ENCODE measurements around the gene GTF3C2. TPM values are rescaled to one million over a fixed set of nuclear protein-coding genes. Genes with fewer than 3 reads are reported as not detected.

Gene GTF3C2
- total and polyA plus RNA-seq, 9 of the 15 experiments (the other 6 are each of a cell fraction or from before 2014, with no cell fraction given), result 35.5 to 96.8 (median 53.0) TPM

DNA sequence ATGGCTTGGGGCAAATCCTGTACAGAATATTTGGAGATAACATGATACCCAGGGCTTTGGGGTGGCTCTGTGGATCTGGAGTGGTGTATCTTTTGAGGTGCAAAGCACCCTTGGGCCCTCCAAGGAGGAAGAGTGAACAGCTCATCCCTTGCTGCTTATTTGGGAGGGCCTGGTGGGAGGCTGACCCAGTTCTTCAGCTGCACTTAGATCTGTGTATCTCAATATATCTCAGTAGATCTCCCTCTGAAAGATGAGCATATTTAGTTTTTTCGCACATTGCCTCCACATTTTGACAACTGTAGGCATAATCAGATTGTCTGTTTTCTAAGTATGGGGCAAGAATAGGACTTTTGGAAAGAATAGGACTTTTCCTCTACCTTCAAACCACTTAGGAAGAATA, 71.6 kb downstream of the GTF3C2 start:
- ATAC-seq (no peak), DNase-seq (ENCODE audit: extremely low read depth in 1 of 4, low spot score in 3 of 4) (no peak), FAIRE-seq (no peak)
- POLR2A ChIA-PET, result no interaction called here
- H3K4me3 ChIP-seq, result no peak overlapping the region
- in situ Hi-C loops (cut with MboI) (loop anchor here (5.0 kb wide), 2 partner anchors 48 to 188 kb away; no protein-coding TSS in a partner anchor), intact Hi-C loops (cut with micrococcal nuclease) (loop anchor here (10.0 kb wide), 1 partner anchor 440 kb away; the partner anchor contains the start of gene DPYSL5)
- no peak overlapping the region for H3K4me2 ChIP-seq (ENCODE audit: insufficient read depth, low read length)
- H4K20me1 ChIP-seq (replicated peaks; ENCODE audit: control insufficient read depth, insufficient read depth, low read length), result no peaks in the 10 kb centered on the region
- CTCF ChIA-PET (ENCODE audit: low intra/inter-chr PET ratio), result no interaction called here
- H3K27me3 ChIP-seq (ENCODE audit: control insufficient read depth in 2 of 2, insufficient read depth in 2 of 2, low read length in 2 of 2), result no peaks in the 10 kb centered on the region
- peaks cover 6 to 16% of the 10 kb centered on the region in 2 experiments for H3K4me1 ChIP-seq (replicated peaks in 1 of 2; ENCODE audit: control insufficient read depth in 2 of 2, insufficient read depth in 2 of 2, low read length in 2 of 2)
- TF ChIP-seq MNT (conservative IDR thresholded peaks at IDR 0.05) (no peak), NCOA2 (IDR thresholded peaks at IDR 0.05; ENCODE audit: partially characterized antibody in 2 of 2) (no peak), NFIX (CRISPR knock-in tag; IDR thresholded peaks at IDR 0.05; ENCODE audit: low read depth) (no peak), THRB (CRISPR knock-in tag; conservative IDR thresholded peaks at IDR 0.05) (no peak), NR2C1 (IDR thresholded peaks at IDR 0.05) (no peak), NR2C1 (tag; IDR thresholded peaks at IDR 0.05) (no peak)
- no peaks in the 10 kb centered on the region for H3K79me2 ChIP-seq (ENCODE audit: control insufficient read depth, insufficient read depth, low read length)
- H3K9me3 ChIP-seq (replicated peaks; ENCODE audit: control insufficient read depth, insufficient read depth, low read depth, low read length), result no peaks in the 10 kb centered on the region
- 33% methylated on average over 1 of the region's 1 CpG for WGBS (ENCODE audit: insufficient coverage, low coverage, missing lambda C conversion rate)
- BruUV-seq (replicated peaks), result no TSS peak
- H3K27ac ChIP-seq (ENCODE audit: extremely low read depth, low read depth, low read length), result no peak overlapping the region
- H3K9ac ChIP-seq (ENCODE audit: insufficient read depth in 1 of 2, low read depth in 2 of 2, low read length in 2 of 2), result no peak overlapping the region
- no peaks in the 10 kb centered on the region for H3K9me1 ChIP-seq (ENCODE audit: control insufficient read depth, insufficient read depth, low read length)
- H3K36me3 ChIP-seq (ENCODE audit: control insufficient read depth, insufficient read depth, low read length), result no peaks in the 10 kb centered on the region
- H2AFZ ChIP-seq (ENCODE audit: low read depth, low read length), result no peak overlapping the region
